Lung (tissue), 12 donors: ENCODE measurements around the gene BTBD16. TPM values are rescaled to one million over a fixed set of nuclear protein-coding genes. Genes with fewer than 3 reads are reported as not detected.

Source experiments
- ATAC-seq: fragments of 200-7000 bp; cut with Tn5 transposase; one replicate; pipeline ENCODE4 v1.9.1; 2020; ENCODE audit warnings: moderate number of reproducible peaks; ENCODE audit not compliant: insufficient read depth, low FRiP score
- DNase-seq, 3 donors: peaks; one replicate each; pipeline ENCODE4 v3.0.0-alpha.2; 2013 to 2017
- H3K27ac ChIP-seq, 2 donors: one replicate each; pipeline ENCODE4 v1.5.1; 2013; ENCODE audit warnings: mild to moderate bottlenecking in 2 of 2, moderate library complexity in 2 of 2, control low read depth in 1 of 2, inconsistent platforms in 1 of 2, low read depth in 1 of 2, low read length in 1 of 2
- H3K27me3 ChIP-seq, 3 donors: one replicate each; pipeline ENCODE4 v1.5.1; 2013; ENCODE audit warnings: low read length in 2 of 3; ENCODE audit not compliant: control insufficient read depth in 3 of 3, insufficient read depth in 3 of 3
- H3K36me3 ChIP-seq, 4 donors: one replicate each; pipeline ENCODE4 v1.5.1; 2013; ENCODE audit warnings: low read length in 4 of 4, mild to moderate bottlenecking in 1 of 4, moderate library complexity in 1 of 4; ENCODE audit not compliant: control insufficient read depth in 4 of 4, insufficient read depth in 4 of 4
- H3K4me1 ChIP-seq, 5 donors: one replicate each; pipeline ENCODE4 v1.5.1; 2013; ENCODE audit warnings: low read length in 5 of 5, mild to moderate bottlenecking in 2 of 5, moderate library complexity in 1 of 5; ENCODE audit not compliant: control insufficient read depth in 5 of 5, insufficient read depth in 5 of 5
- H3K4me3 ChIP-seq: one replicate; pipeline ENCODE4 v1.5.1; 2013; ENCODE audit warnings: mild to moderate bottlenecking, control low read depth, moderate library complexity
- H3K9ac ChIP-seq, 2 donors: one replicate each; pipeline ENCODE4 v1.5.1; 2013; ENCODE audit warnings: low read length in 2 of 2, control low read depth in 1 of 2; ENCODE audit not compliant: insufficient read depth in 1 of 2
- H3K9me3 ChIP-seq, 4 donors: one replicate each; pipeline ENCODE4 v1.5.1; 2013; ENCODE audit warnings: low read length in 3 of 4, mild to moderate bottlenecking in 1 of 4, moderate library complexity in 1 of 4; ENCODE audit not compliant: control insufficient read depth in 4 of 4, insufficient read depth in 3 of 4
- WGBS, 2 donors: extraction: QIAGEN DNeasy Blood & Tissue Kit; methylation state at CpG; one replicate each; pipeline ENCODE4 v1.1.7; 2013; 5-methylcytosine and 5-hydroxymethylcytosine counted together
- polyA plus RNA-seq, 2 donors: library from polyadenylated mRNA; stranded (reverse); fragments of 200-250 nt; gene quantifications; one replicate each; pipeline ENCODE4 v1.2.1, GENCODE V29; 2013
- total RNA-seq, 2 donors: library from RNA; depleted of rRNA in 1 of 2; stranded (reverse); fragments of >200 nt in 1 of 2; gene quantifications; one replicate each; pipeline ENCODE4 v1.2.1, GENCODE V29; 2014 to 2021
- TF ChIP-seq, protein P1 (sequence below): IDR thresholded peaks from 2 replicates; pipeline ENCODE4 v1.5.1; 2012; ENCODE audit warnings: mild to moderate bottlenecking; ENCODE audit errors: control extremely low read depth, extremely low read depth
- donor health status: control.
- donor health status: control.
- donor health status: Bipolar disorder and iron deficiency.
- donor health status: healthy.
- donor health status: DM: yes; HTN: yes; CAD: no.

The BTBD16 gene
- total and polyA plus RNA-seq, 4 donors, result 0.03 to 0.73 (median 0.67) TPM; not detected in 1

DNA sequence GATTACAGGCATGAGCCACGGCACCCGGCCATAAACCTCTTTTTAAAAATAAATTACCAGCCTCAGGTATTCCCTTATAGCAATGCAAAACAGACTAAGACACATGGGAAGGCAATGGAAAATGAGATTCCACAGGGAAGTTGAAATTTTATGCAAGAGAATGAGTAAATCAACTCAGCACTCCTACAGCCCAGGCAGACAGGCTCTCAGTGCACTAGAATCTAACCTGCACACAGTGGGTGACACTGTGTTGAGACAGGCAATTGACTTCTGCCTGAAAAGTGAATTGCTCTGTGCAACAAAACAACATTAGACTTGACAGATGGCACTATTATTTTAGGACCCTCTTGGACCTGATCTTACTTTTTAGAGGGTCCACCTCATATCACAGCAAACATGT, 83.3 kb downstream of the BTBD16 start:
- WGBS, 2 donors, result 94 to 98% methylated on average over 2 of the region's 2 CpGs
- H3K27me3 ChIP-seq, result no peaks in the 10 kb centered on the region
- ATAC-seq (no peak), DNase-seq (no peak)
- no peaks in the 10 kb centered on the region for H3K36me3 ChIP-seq
- H3K27ac ChIP-seq, result no peak overlapping the region
- no peak overlapping the region for H3K9ac ChIP-seq
- no peaks in the 10 kb centered on the region for H3K4me1 ChIP-seq
- H3K4me3 ChIP-seq, result no peak overlapping the region
- H3K9me3 ChIP-seq, result peaks cover 0 to 2% (median under 1%) of the 10 kb centered on the region in 4 donors
- TF ChIP-seq, protein P1, sequence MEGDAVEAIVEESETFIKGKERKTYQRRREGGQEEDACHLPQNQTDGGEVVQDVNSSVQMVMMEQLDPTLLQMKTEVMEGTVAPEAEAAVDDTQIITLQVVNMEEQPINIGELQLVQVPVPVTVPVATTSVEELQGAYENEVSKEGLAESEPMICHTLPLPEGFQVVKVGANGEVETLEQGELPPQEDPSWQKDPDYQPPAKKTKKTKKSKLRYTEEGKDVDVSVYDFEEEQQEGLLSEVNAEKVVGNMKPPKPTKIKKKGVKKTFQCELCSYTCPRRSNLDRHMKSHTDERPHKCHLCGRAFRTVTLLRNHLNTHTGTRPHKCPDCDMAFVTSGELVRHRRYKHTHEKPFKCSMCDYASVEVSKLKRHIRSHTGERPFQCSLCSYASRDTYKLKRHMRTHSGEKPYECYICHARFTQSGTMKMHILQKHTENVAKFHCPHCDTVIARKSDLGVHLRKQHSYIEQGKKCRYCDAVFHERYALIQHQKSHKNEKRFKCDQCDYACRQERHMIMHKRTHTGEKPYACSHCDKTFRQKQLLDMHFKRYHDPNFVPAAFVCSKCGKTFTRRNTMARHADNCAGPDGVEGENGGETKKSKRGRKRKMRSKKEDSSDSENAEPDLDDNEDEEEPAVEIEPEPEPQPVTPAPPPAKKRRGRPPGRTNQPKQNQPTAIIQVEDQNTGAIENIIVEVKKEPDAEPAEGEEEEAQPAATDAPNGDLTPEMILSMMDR, result no peak

DNA sequence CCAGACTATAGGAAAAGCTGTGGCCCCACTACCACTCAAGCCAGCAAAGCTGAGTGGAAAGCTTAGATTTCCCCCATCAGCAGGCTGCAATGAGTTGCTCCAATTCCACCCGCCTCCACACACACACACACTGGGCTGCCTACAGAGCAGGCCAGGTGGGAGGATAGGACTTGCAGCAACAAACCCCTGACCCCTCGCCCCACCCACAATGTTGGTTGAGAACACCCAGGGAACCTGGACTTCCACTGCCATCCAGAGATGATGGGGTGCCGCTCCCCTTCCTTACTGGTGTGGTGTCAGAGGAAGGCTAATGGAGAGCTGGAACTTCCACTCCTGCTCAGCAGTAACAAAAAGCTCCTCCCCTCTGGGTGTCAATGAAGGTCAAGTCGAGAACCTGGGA, 86.6 kb downstream of the BTBD16 start:
- no peak overlapping the region for H3K4me3 ChIP-seq
- TF ChIP-seq, protein P1, result no peak
- WGBS, 2 donors, result 88 to 92% methylated on average over 4 of the region's 4 CpGs
- no peaks in the 10 kb centered on the region for H3K36me3 ChIP-seq
- no peak overlapping the region for H3K27ac ChIP-seq
- DNase-seq, result no peak
- no peaks in the 10 kb centered on the region for H3K4me1 ChIP-seq
- ATAC-seq, result no peak
- H3K27me3 ChIP-seq, result no peaks in the 10 kb centered on the region
- peaks cover 0 to 2% (median under 1%) of the 10 kb centered on the region in 4 donors for H3K9me3 ChIP-seq
- no peak overlapping the region for H3K9ac ChIP-seq

DNA sequence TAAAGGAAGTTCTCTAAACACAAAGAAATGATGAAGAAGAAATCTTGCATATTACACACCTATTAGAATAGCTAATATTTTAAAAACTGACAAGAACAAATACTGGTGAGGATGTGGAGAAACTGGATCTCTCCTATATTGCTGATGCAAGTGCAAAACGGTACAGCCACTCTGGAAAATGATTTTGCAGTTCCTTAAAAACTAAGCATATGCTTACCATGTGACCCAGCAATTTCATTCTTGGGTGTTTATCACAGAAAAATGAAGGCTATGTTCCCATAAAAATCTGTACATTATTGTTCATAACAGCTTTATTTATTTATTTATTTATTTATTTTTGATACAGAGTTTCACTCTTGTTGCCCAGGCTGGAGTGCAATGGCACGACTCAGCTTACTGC, 88.5 kb downstream of the BTBD16 start:
- Histone ChIP-seq H3K4me3 (no peak overlapping the region), H3K27ac (no peak overlapping the region), H3K9me3 (peaks cover 0 to 2% (median under 1%) of the 10 kb centered on the region in 4 donors), H3K36me3 (no peaks in the 10 kb centered on the region), H3K4me1 (no peaks in the 10 kb centered on the region), H3K27me3 (no peaks in the 10 kb centered on the region), H3K9ac (no peak overlapping the region)
- no peak for DNase-seq
- TF ChIP-seq, protein P1, result no peak
- no peak for ATAC-seq
- 83 to 89% methylated on average over 2 of the region's 2 CpGs for WGBS, 2 donors

DNA sequence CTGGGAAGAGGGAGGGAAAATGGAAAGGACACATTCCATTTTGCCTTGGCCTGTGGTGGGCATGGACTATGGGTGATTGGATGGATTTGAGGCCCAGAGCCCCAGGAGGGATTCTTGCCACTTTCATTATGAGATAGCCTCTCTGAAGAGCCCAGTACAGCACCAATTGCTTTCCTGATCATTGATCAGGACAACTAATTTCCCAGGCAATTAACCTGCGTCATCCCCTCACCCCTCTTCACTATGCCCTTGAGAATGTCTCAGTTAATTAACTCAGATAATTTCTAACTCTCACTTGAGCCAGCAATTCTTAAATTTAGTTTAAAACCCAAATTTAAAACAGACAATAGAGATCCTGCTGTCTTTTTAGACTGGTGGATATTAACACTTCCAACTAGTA, 90.0 kb downstream of the BTBD16 start:
- TF ChIP-seq, protein P1, result no peak
- H3K9me3 ChIP-seq, result peaks cover 0 to 2% (median under 1%) of the 10 kb centered on the region in 4 donors
- DNase-seq (no peak), ATAC-seq (no peak)
- no peak overlapping the region for H3K27ac ChIP-seq
- no peak overlapping the region for H3K9ac ChIP-seq
- no peaks in the 10 kb centered on the region for H3K27me3 ChIP-seq
- 97 to 100% methylated on average over 1 of the region's 1 CpG for WGBS, 2 donors
- H3K4me3 ChIP-seq, result no peak overlapping the region
- H3K4me1 ChIP-seq, result no peaks in the 10 kb centered on the region
- no peaks in the 10 kb centered on the region for H3K36me3 ChIP-seq
